OCI-LY1 (cell line): ENCODE measurements around the gene BPIFB6.

Experiments used
- H2AFZ ChIP-seq: fragments of 200-600 bp; sonication (generic), shearing (Covaris generic); 2 replicates; pipeline ENCODE4 v1.6.0; 2014; ENCODE audit warnings: antibody characterized with exemption, mild to moderate bottlenecking, low read length
- H3F3A ChIP-seq: fragments of 200-600 bp; sonication (generic), shearing (Covaris generic); 2 replicates; pipeline ENCODE4 v1.6.0; 2014; ENCODE audit warnings: mild to moderate bottlenecking, antibody characterized with exemption, low read length, moderate library complexity; ENCODE audit not compliant: insufficient read depth
- H3K27ac ChIP-seq: fragments of 200-600 bp; sonication (generic); 2 replicates; pipeline ENCODE4 v1.5.1; 2014; ENCODE audit warnings: low read length, mixed run types, mild to moderate bottlenecking, low read depth; ENCODE audit not compliant: poor library complexity, severe bottlenecking
- H3K27me3 ChIP-seq: fragments of 200-600 bp; sonication (generic); 2 replicates; pipeline ENCODE4 v1.6.0; 2014; ENCODE audit warnings: antibody characterized with exemption, mild to moderate bottlenecking, low read length, moderate library complexity; ENCODE audit not compliant: insufficient read depth
- H3K36me3 ChIP-seq: fragments of 200-600 bp; sonication (generic); 2 replicates; pipeline ENCODE4 v1.6.1; 2014; ENCODE audit warnings: mild to moderate bottlenecking, antibody characterized with exemption, low read length, moderate library complexity, mixed read lengths; ENCODE audit not compliant: insufficient read depth
- H3K4me1 ChIP-seq: fragments of 200-600 bp; sonication (generic); 2 replicates; pipeline ENCODE4 v1.5.1; 2014; ENCODE audit warnings: mild to moderate bottlenecking, low read length, moderate library complexity; ENCODE audit not compliant: insufficient read depth, severe bottlenecking
- H3K4me2 ChIP-seq: fragments of 200-600 bp; sonication (generic), shearing (Covaris generic); 2 replicates; pipeline ENCODE4 v1.6.1; 2014; ENCODE audit warnings: low read length
- H3K4me3 ChIP-seq: fragments of 200-600 bp; sonication (generic); 2 replicates; pipeline ENCODE4 v1.5.1; 2014; ENCODE audit warnings: low read length, low read depth, mild to moderate bottlenecking, mixed read lengths; ENCODE audit not compliant: poor library complexity, severe bottlenecking
- H3K79me2 ChIP-seq: fragments of 200-600 bp; shearing (Covaris generic); 2 replicates; pipeline ENCODE4 v1.6.1; 2016; ENCODE audit warnings: mixed run types, low read length, mixed read lengths; ENCODE audit not compliant: insufficient read depth
- H3K9ac ChIP-seq: fragments of 200-600 bp; sonication (generic), shearing (Covaris generic); 2 replicates; pipeline ENCODE4 v1.6.1; 2014; ENCODE audit warnings: mild to moderate bottlenecking, low read length, mixed read lengths
- H3K9me2 ChIP-seq: fragments of 200-600 bp; sonication (generic), shearing (Covaris generic); 2 replicates; pipeline ENCODE4 v1.6.1; 2014; ENCODE audit warnings: low read depth, mild to moderate bottlenecking, low read length, mixed read lengths
- H3K9me3 ChIP-seq: fragments of 200-600 bp; shearing (Covaris generic); 2 replicates; pipeline ENCODE4 v1.6.1; 2014; ENCODE audit warnings: low read length, mixed read lengths
- H4K20me1 ChIP-seq: fragments of 200-600 bp; sonication (generic), shearing (Covaris generic); 2 replicates; pipeline ENCODE4 v1.6.0; 2016; ENCODE audit warnings: mild to moderate bottlenecking, low read length; ENCODE audit not compliant: insufficient read depth
- CTCF ChIP-seq: fragments of 200-600 bp; sonication (generic), shearing (Covaris generic); IDR thresholded peaks from 2 replicates; pipeline ENCODE4 v1.5.1; 2017; ENCODE audit warnings: mild to moderate bottlenecking, antibody characterized with exemption, low read length, moderate library complexity, mixed read lengths
- EZH2 ChIP-seq: fragments of 200-600 bp; sonication (generic), shearing (Covaris generic); IDR thresholded peaks from 2 replicates; pipeline ENCODE4 v1.8.0; 2017; ENCODE audit warnings: borderline replicate concordance, mixed run types, mild to moderate bottlenecking, antibody characterized with exemption, low read length, moderate library complexity, mixed read lengths

The BPIFB6 gene

GRCh38 chr20:33076662-33077372, 45.4 kb downstream of the BPIFB6 start:
- no peaks in the 10 kb centered on the region for H3K9me2 ChIP-seq
- H3K27ac ChIP-seq, result no peak overlapping the region
- TF ChIP-seq CTCF (peak; percentile 61), EZH2 (no peak)
- H3K9me3 ChIP-seq, result no peaks in the 10 kb centered on the region
- H4K20me1 ChIP-seq, result no peaks in the 10 kb centered on the region
- H3K27me3 ChIP-seq, result peaks cover 11% of the 10 kb centered on the region
- H3K9ac ChIP-seq, result no peak overlapping the region
- no peak overlapping the region for H3K4me2 ChIP-seq
- no peaks in the 10 kb centered on the region for H3K36me3 ChIP-seq
- no peak overlapping the region for H3K4me3 ChIP-seq
- H3K79me2 ChIP-seq, result no peaks in the 10 kb centered on the region
- H2AFZ ChIP-seq, result no peak overlapping the region
- H3F3A ChIP-seq, result no peaks in the 10 kb centered on the region
- no peaks in the 10 kb centered on the region for H3K4me1 ChIP-seq

GRCh38 chr20:33079259-33079658, 47.8 kb downstream of the BPIFB6 start, which contains the start of gene BPIFB4:
Gene BPIFB4, plus strand, starts transcription at chr20:33079643. Its CDS starts 1,884 bp downstream, at chr20:33081527.
- Histone ChIP-seq H3K9me3 (no peaks in the 10 kb centered on the region), H3K27me3 (peaks cover 7% of the 10 kb centered on the region), H3K36me3 (no peaks in the 10 kb centered on the region), H3K9ac (no peak within 1 kb of the TSS), H2AFZ (no peak within 1 kb of the TSS), H3K9me2 (no peaks in the 10 kb centered on the region), H3K4me3 (no peak within 1 kb of the TSS), H3F3A (no peaks in the 10 kb centered on the region), H3K4me2 (no peak within 1 kb of the TSS), H3K27ac (no peak within 1 kb of the TSS), H4K20me1 (no peaks in the 10 kb centered on the region), H3K4me1 (no peaks in the 10 kb centered on the region), H3K79me2 (no peaks in the 10 kb centered on the region)
- TF ChIP-seq EZH2 (no peak), CTCF (no peak)

- Histone ChIP-seq H3K9ac (no peak overlapping the region), H3K4me2 (no peak overlapping the region), H3K27ac (no peak overlapping the region), H2AFZ (no peak overlapping the region), H4K20me1 (no peaks in the 10 kb centered on the region), H3K9me3 (no peaks in the 10 kb centered on the region), H3K36me3 (no peaks in the 10 kb centered on the region), H3K79me2 (no peaks in the 10 kb centered on the region), H3F3A (no peaks in the 10 kb centered on the region), H3K27me3 (peaks cover 7% of the 10 kb centered on the region), H3K4me1 (no peaks in the 10 kb centered on the region), H3K4me3 (no peak overlapping the region), H3K9me2 (no peaks in the 10 kb centered on the region)
- TF ChIP-seq EZH2 (no peak), CTCF (no peak)
These were observed 50.1 kb downstream of the BPIFB6 start for GRCh38 chr20:33081411-33082154.
